Measurements from ENCODE around the gene GPR162. TPM values are rescaled to one million over a fixed set of nuclear protein-coding genes. Genes with fewer than 3 reads are reported as not detected.
"Not testable (repeated sequence)": the region's sequence is repeated elsewhere in the genome, so short reads cannot be mapped to it uniquely, and the experiment has no call there.

GPR162 gene
- total and polyA plus RNA-seq, 5 donors from 2014 or later = not detected

- Mint-ChIP-seq H3K9me3 (no peaks in the 10 kb centered on the region), H3K27me3 (no peaks in the 10 kb centered on the region), H3K27ac (peak overlapping the region; percentile 82 to 92 (median 88)), H3K36me3 (peaks cover 14% of the 10 kb centered on the region), H3K4me1 (peaks cover 3 to 75% (median 41%) of the 10 kb centered on the region in 4 donors), H3K4me3 (peak overlapping the region; percentile 90 to 96 (median 94))
- peaks cover 62% of the 10 kb centered on the region for H3K4me1 ChIP-seq (ENCODE audit: control insufficient read depth, insufficient read depth, low read length, poor library complexity, severe bottlenecking)
- no peaks in the 10 kb centered on the region for H3K27me3 ChIP-seq (ENCODE audit: control insufficient read depth, insufficient read depth, low read length)
- H3K27ac ChIP-seq (ENCODE audit: insufficient read depth, low read length, poor library complexity, severe bottlenecking) = peak overlapping the region; percentile 85
- no peaks in the 10 kb centered on the region for H3K9me3 ChIP-seq (ENCODE audit: control insufficient read depth in 2 of 2, low read length in 2 of 2)
- H3K36me3 ChIP-seq (ENCODE audit: control insufficient read depth, insufficient read depth, low read length) = peaks cover 8% of the 10 kb centered on the region
- peak overlapping the region; percentile 74 for H3K4me3 ChIP-seq (ENCODE audit: low read depth, low read length)
- DNase-seq (peak in 2 of 3 donors; percentile 25 to 74), ATAC-seq (ENCODE audit: low read depth in 2 of 2) (no peak)
These were observed 49.7 kb downstream of the GPR162 start for GRCh38 chr12:6871052-6871957.

DNA sequence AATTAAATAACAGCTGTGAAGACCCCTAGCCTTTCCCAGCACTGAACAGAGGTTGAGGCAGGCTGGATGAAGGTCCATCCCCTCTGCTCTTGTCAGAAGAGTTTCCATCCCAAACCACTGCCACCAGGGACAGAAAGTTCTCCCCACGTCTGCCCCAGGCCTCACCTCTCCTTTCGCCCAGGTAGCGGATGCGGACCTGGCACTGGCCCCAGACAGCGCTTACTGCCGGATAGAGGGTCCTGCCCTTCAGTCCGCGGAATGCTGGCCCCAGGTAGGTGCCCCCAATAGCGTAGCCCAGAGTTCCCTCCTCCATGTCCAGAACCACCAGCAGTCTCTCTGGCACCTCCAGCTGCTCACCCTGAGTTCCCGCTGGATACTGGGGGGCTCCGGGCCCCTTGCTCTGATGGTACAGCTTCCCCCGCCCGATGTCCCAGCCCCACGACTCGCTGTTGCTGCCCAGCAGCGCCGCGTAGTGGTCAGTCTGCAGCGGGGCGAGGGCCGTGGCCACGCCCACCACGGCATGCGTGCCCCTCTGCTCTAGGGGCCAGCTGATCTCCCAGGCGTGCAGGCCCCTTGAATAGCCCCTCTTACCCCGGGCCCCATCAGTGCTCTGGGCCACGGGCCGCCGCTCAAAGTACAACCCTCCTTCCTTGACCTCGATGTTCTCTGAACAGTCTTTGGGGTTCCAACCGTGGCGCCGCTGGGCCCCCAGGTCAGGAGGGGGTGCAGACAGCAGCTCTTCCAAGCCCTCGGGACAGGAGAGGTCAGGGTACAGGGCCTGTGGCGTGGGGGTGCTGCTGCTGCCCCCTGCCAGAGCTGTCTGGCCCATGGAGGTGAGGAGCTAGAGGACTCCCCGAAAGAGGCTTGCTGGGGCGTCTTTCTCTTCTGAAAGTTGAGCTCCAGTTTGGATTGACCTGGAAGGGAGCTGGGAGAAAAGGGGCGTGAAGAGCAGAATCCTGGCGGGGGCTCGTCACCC is 50.7 kb downstream of the GPR162 start:
- ATAC-seq (ENCODE audit: low read depth in 2 of 2) = peak; percentile 34 to 40
- H3K36me3 Mint-ChIP-seq = peaks cover 14% of the 10 kb centered on the region
- no peaks in the 10 kb centered on the region for H3K27me3 ChIP-seq (ENCODE audit: control insufficient read depth, insufficient read depth, low read length)
- H3K36me3 ChIP-seq (ENCODE audit: control insufficient read depth, insufficient read depth, low read length) = peaks cover 8% of the 10 kb centered on the region
- H3K27ac Mint-ChIP-seq = peak overlapping the region; percentile 32 to 92 (median 88)
- H3K9me3 ChIP-seq (ENCODE audit: control insufficient read depth in 2 of 2, low read length in 2 of 2) = no peaks in the 10 kb centered on the region
- H3K27ac ChIP-seq (ENCODE audit: insufficient read depth, low read length, poor library complexity, severe bottlenecking) = peak overlapping the region; percentile 85
- peak overlapping the region; percentile 75 for H3K4me3 ChIP-seq (ENCODE audit: low read depth, low read length)
- DNase-seq = peak; percentile 76 to 86 (median 83)
- H3K4me3 Mint-ChIP-seq = peak overlapping the region; percentile 90 to 96 (median 94)
- H3K9me3 Mint-ChIP-seq = no peaks in the 10 kb centered on the region
- H3K4me1 ChIP-seq (ENCODE audit: control insufficient read depth, insufficient read depth, low read length, poor library complexity, severe bottlenecking) = peaks cover 54% of the 10 kb centered on the region
- peaks cover 7 to 66% (median 40%) of the 10 kb centered on the region in 4 donors for H3K4me1 Mint-ChIP-seq
- H3K27me3 Mint-ChIP-seq = no peaks in the 10 kb centered on the region

DNA sequence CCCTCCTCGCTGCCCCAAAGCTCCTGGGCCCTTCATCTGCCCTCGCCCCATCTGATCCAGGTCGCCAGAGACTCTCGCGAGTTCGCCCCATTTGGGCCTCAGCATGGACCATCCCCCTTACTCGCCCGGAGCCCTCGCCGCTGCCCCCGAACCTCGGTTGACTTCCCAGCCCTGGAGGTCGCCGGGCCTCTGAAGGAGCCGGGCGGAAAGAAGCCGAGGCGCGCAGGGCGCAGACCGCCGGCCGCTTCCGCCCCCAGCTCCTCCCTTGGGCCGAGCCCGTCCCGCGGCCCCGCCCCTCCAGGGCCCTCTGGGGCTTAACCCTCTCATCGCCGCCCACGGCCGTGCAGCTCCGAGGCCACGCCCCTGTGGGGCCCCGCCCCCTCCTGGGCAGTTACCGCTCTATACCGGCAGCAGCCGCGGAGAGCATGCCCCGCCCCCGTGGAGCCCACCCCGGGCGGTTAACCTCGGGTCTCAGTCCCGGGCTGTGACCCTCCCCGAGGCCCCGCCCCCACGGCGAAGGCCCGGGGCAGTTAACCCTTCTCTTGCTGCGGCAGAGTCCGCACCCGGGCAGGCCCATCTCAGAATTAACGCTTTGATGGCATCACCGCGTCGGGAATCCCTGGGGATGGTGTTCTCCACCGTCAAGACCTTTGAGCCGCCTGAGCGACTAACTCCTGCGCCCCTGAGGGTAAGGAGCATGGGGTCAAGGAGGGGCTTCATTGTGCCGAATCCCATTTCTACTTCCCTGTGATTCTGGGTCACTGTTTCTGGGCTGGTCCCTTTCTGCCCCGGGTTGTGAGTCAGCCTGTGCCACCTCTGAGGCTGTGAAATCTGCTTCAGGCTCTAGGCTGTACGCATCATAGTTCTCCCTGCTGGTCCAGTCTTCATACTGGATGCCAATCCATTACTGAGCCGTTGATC is 51.7 kb downstream of the GPR162 start, which contains the start of gene SPSB2:
SPSB2 (minus strand) TSS at position 210 of the 921 bp plus-strand sequence. CDS start 402 bp downstream, outside the sequence.
- peaks cover 50% of the 10 kb centered on the region for H3K4me1 ChIP-seq (ENCODE audit: control insufficient read depth, insufficient read depth, low read length, poor library complexity, severe bottlenecking)
- Mint-ChIP-seq H3K36me3 (peaks cover 14% of the 10 kb centered on the region), H3K4me3 (peak within 1 kb of the TSS; percentile 90 to 96 (median 94)), H3K4me1 (peaks cover 9 to 62% (median 37%) of the 10 kb centered on the region in 4 donors), H3K27me3 (no peaks in the 10 kb centered on the region), H3K9me3 (no peaks in the 10 kb centered on the region), H3K27ac (peak within 1 kb of the TSS; percentile 32 to 92 (median 90))
- H3K36me3 ChIP-seq (ENCODE audit: control insufficient read depth, insufficient read depth, low read length) = peaks cover 8% of the 10 kb centered on the region
- peak; percentile 98 to 99 (median 98) for DNase-seq
- H3K27ac ChIP-seq (ENCODE audit: insufficient read depth, low read length, poor library complexity, severe bottlenecking) = peak within 1 kb of the TSS; percentile 85
- no peaks in the 10 kb centered on the region for H3K9me3 ChIP-seq (ENCODE audit: control insufficient read depth in 2 of 2, low read length in 2 of 2)
- H3K27me3 ChIP-seq (ENCODE audit: control insufficient read depth, insufficient read depth, low read length) = no peaks in the 10 kb centered on the region
- peak within 1 kb of the TSS; percentile 85 for H3K4me3 ChIP-seq (ENCODE audit: low read depth, low read length)
- peak; percentile 91 to 93 for ATAC-seq (ENCODE audit: low read depth in 2 of 2)

DNA sequence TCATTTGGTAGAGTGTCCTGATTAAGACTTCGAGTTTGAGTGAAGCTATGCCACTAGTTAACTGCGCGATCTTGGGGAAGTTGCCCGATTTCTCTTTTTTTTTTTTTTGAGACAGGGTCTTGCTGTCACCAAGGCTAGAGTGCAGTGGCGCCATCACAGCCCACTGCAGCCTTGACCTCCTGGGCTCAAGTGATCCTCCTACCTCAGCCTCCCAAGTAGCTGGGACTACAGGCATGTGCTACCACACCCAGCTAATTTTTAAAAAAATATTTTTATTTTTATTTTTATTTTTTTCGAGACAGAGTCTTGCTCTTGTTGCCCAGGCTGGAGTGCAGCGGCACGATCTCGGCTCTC is 52.4 kb downstream of the GPR162 start:
- peaks cover 14% of the 10 kb centered on the region for H3K36me3 Mint-ChIP-seq
- not testable (repeated sequence) for ATAC-seq (ENCODE audit: low read depth in 2 of 2); H3K36me3 ChIP-seq (ENCODE audit: control insufficient read depth, insufficient read depth, low read length); H3K27me3 ChIP-seq (ENCODE audit: control insufficient read depth, insufficient read depth, low read length); H3K9me3 ChIP-seq (ENCODE audit: control insufficient read depth in 2 of 2, low read length in 2 of 2); H3K27me3 Mint-ChIP-seq; H3K9me3 Mint-ChIP-seq; DNase-seq
- H3K4me3 ChIP-seq (ENCODE audit: low read depth, low read length) = peak overlapping the region; percentile 85
- peak overlapping the region; percentile 14 to 90 (median 84) for H3K27ac Mint-ChIP-seq
- H3K27ac ChIP-seq (ENCODE audit: insufficient read depth, low read length, poor library complexity, severe bottlenecking) = peak overlapping the region; percentile 74
- peak overlapping the region; percentile 90 to 96 (median 94) for H3K4me3 Mint-ChIP-seq
- peaks cover 9 to 55% (median 31%) of the 10 kb centered on the region in 4 donors for H3K4me1 Mint-ChIP-seq
- peaks cover 44% of the 10 kb centered on the region for H3K4me1 ChIP-seq (ENCODE audit: control insufficient read depth, insufficient read depth, low read length, poor library complexity, severe bottlenecking)

Other genes starting within 250 kb of the GPR162 start
- 474 TPM for gene CHD4, start 214.4 kb upstream of the GPR162 start, total RNA-seq
- gene CHD4, start 214.4 kb upstream of the GPR162 start, polyA plus RNA-seq = 10 to 100 TPM; 32.2 to 43.4 (median 38.8) TPM
- 7.0 TPM for gene LPAR5, start 185.9 kb upstream of the GPR162 start, total RNA-seq
- 10 to 100 TPM in 1 of 4 donors, 1 to 10 TPM in 3; 6.6 to 17.3 (median 8.6) TPM for gene LPAR5, start 185.9 kb upstream of the GPR162 start, polyA plus RNA-seq
- 13.7 TPM for gene ACRBP, start 174.4 kb upstream of the GPR162 start, total RNA-seq
- gene ACRBP, start 174.4 kb upstream of the GPR162 start, polyA plus RNA-seq = under 1 TPM in 1 of 4 donors, not detected in 3; 0.41 TPM
- gene ING4, start 158.7 kb upstream of the GPR162 start, total RNA-seq = 34.6 TPM
- gene ING4, start 158.7 kb upstream of the GPR162 start, polyA plus RNA-seq = 10 to 100 TPM; 70.5 to 90.6 (median 82.4) TPM
- gene ZNF384, start 132.4 kb upstream of the GPR162 start, total RNA-seq = 68.3 TPM
- 10 to 100 TPM; 13.4 to 25.3 (median 19.6) TPM for gene ZNF384, start 132.4 kb upstream of the GPR162 start, polyA plus RNA-seq
- gene PIANP, start 121.0 kb upstream of the GPR162 start, total RNA-seq = not detected
- under 1 TPM in 1 of 4 donors, not detected in 3; 0.13 TPM for gene PIANP, start 121.0 kb upstream of the GPR162 start, polyA plus RNA-seq
- gene COPS7A, start 97.8 kb upstream of the GPR162 start, total RNA-seq = 20.7 TPM
- 10 to 100 TPM; 37.8 to 48.4 (median 42.6) TPM for gene COPS7A, start 97.8 kb upstream of the GPR162 start, polyA plus RNA-seq
- 101 TPM for gene MLF2, start 68.7 kb upstream of the GPR162 start, total RNA-seq
- gene MLF2, start 68.7 kb upstream of the GPR162 start, polyA plus RNA-seq = 100 to 1,000 TPM; 104 to 124 (median 114) TPM
- 15.0 TPM for gene PTMS, start 55.5 kb upstream of the GPR162 start, total RNA-seq
- gene PTMS, start 55.5 kb upstream of the GPR162 start, polyA plus RNA-seq = 1 to 10 TPM; 1.3 to 3.9 (median 2.5) TPM
- 8.2 TPM for gene LAG3, start 49.3 kb upstream of the GPR162 start, total RNA-seq
- gene LAG3, start 49.3 kb upstream of the GPR162 start, polyA plus RNA-seq = 10 to 100 TPM in 2 of 4 donors, 1 to 10 TPM in 2; 6.3 to 12.6 (median 11.0) TPM
- 224 TPM for gene CD4, start 32.3 kb upstream of the GPR162 start, total RNA-seq
- 100 to 1,000 TPM; 312 to 330 (median 324) TPM for gene CD4, start 32.3 kb upstream of the GPR162 start, polyA plus RNA-seq
- gene P3H3, start 6.6 kb downstream of the GPR162 start, total RNA-seq = 1.4 TPM
- 1 to 10 TPM in 1 of 4 donors, under 1 TPM in 2, not detected in 1; 0.64 to 1.2 (median 1.00) TPM for gene P3H3, start 6.6 kb downstream of the GPR162 start, polyA plus RNA-seq
- gene GNB3, start 19.1 kb downstream of the GPR162 start, total RNA-seq = not detected
- gene GNB3, start 19.1 kb downstream of the GPR162 start, polyA plus RNA-seq = not detected
- 1.9 TPM for gene CDCA3, start 29.5 kb downstream of the GPR162 start, total RNA-seq
- gene CDCA3, start 29.5 kb downstream of the GPR162 start, polyA plus RNA-seq = 1 to 10 TPM; 1.7 to 4.0 (median 2.1) TPM
- gene USP5, start 30.3 kb downstream of the GPR162 start, total RNA-seq = 63.5 TPM
- gene USP5, start 30.3 kb downstream of the GPR162 start, polyA plus RNA-seq = 10 to 100 TPM; 44.4 to 57.0 (median 48.4) TPM
- 153 TPM for gene TPI1, start 45.7 kb downstream of the GPR162 start, total RNA-seq
- 100 to 1,000 TPM; 493 to 633 (median 527) TPM for gene TPI1, start 45.7 kb downstream of the GPR162 start, polyA plus RNA-seq
- gene SPSB2, start 51.5 kb downstream of the GPR162 start, total RNA-seq = 8.2 TPM
- 10 to 100 TPM in 3 of 4 donors, 1 to 10 TPM in 1; 8.0 to 19.2 (median 13.2) TPM for gene SPSB2, start 51.5 kb downstream of the GPR162 start, polyA plus RNA-seq
- 6.6 TPM for gene LRRC23, start 83.0 kb downstream of the GPR162 start, total RNA-seq
- 1 to 10 TPM; 2.2 to 5.1 (median 4.5) TPM for gene LRRC23, start 83.0 kb downstream of the GPR162 start, polyA plus RNA-seq
- gene ENO2, start 92.8 kb downstream of the GPR162 start, total RNA-seq = 88.2 TPM
- 10 to 100 TPM; 18.1 to 24.8 (median 22.7) TPM for gene ENO2, start 92.8 kb downstream of the GPR162 start, polyA plus RNA-seq
- 27.5 TPM for gene ATN1, start 106.1 kb downstream of the GPR162 start, total RNA-seq
- gene ATN1, start 106.1 kb downstream of the GPR162 start, polyA plus RNA-seq = under 1 TPM; 0.17 to 0.82 (median 0.53) TPM
- not detected for gene RNU7-1, start 122.0 kb downstream of the GPR162 start, total RNA-seq
- not detected for gene RNU7-1, start 122.0 kb downstream of the GPR162 start, polyA plus RNA-seq
- gene C12orf57, start 122.2 kb downstream of the GPR162 start, total RNA-seq = 186 TPM
- gene C12orf57, start 122.2 kb downstream of the GPR162 start, polyA plus RNA-seq = 100 to 1,000 TPM; 310 to 410 (median 340) TPM
- 174 TPM for gene PTPN6, start 129.5 kb downstream of the GPR162 start, total RNA-seq
- 100 to 1,000 TPM; 261 to 321 (median 291) TPM for gene PTPN6, start 129.5 kb downstream of the GPR162 start, polyA plus RNA-seq
- 134 TPM for gene PHB2, start 148.8 kb downstream of the GPR162 start, total RNA-seq
- 100 to 1,000 TPM; 118 to 134 (median 125) TPM for gene PHB2, start 148.8 kb downstream of the GPR162 start, polyA plus RNA-seq
- gene EMG1, start 149.1 kb downstream of the GPR162 start, total RNA-seq = 44.1 TPM
- gene EMG1, start 149.1 kb downstream of the GPR162 start, polyA plus RNA-seq = 10 to 100 TPM; 71.8 to 89.4 (median 79.4) TPM
- gene LPCAT3, start 196.7 kb downstream of the GPR162 start, total RNA-seq = 28.3 TPM
- gene LPCAT3, start 196.7 kb downstream of the GPR162 start, polyA plus RNA-seq = 10 to 100 TPM; 25.0 to 32.8 (median 30.9) TPM
- 5.7 TPM for gene C1S, start 238.9 kb downstream of the GPR162 start, total RNA-seq
- gene C1S, start 238.9 kb downstream of the GPR162 start, polyA plus RNA-seq = not detected

Data from CD4-positive, CD25-positive, alpha-beta regulatory T cell (primary cell).